GM21367 (cell line): Measurements from ENCODE around the gene TEAD1.
A peak's percentile ranks its signal among the peaks of the same experiment; 100 is the strongest.

Experiments used
- ATAC-seq: cut with Tn5 transposase; IDR thresholded peaks from one replicate; pipeline ENCODE4 v1.9.1; 2021; ENCODE audit not compliant: unreplicated experiment

The TEAD1 gene

DNA sequence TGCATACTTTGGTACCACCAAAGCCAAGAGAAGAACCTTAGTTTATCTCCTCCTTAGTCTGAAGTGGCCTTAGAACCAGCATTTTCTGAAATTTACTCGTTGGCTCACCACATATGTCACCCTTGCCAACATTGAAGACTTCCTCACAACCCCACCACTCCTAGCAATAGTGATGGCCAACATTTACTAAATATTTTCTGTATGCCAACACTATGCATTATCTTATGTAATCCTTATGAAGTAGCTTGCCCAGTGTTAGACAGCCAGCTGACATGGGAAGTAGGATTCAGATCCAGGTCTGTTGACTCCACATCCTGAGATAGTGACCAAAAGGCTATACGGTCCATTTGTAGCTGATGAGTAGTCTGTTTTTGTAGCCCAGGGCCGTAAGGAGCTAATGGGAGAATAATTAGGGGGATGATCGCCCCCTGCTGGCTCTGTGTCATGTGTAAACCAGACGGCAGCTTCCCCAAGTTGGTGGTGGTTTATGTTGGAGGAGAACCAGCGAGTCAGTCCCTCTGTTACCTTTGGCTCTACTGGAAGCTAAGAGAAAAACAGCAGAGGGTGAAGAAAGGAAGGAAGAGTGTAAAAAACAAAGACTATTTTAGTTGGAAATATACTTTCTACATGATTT is 214.4 kb downstream of the TEAD1 start:
- peak; percentile 68 for ATAC-seq

DNA sequence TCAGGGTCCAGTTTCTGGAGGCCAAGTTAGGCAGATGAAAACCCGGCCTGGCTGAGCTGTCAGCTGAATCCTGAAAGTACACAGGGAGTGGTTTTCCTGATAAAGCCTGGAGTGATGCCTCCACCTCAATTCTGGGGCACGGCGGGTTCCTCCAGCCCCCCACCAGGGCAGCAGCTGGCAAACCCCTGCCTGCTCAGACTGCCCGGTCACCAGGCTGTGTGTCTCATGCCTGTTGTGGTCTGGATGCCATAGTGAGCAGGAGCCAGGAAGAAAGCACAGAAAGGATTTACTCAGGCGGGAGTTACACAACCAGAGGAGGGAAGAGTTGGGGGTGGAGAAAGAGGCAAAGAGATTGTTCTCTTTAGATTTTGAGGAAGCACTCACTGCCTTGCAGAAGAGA is 215.0 kb downstream of the TEAD1 start:
- ATAC-seq, result no peak

DNA sequence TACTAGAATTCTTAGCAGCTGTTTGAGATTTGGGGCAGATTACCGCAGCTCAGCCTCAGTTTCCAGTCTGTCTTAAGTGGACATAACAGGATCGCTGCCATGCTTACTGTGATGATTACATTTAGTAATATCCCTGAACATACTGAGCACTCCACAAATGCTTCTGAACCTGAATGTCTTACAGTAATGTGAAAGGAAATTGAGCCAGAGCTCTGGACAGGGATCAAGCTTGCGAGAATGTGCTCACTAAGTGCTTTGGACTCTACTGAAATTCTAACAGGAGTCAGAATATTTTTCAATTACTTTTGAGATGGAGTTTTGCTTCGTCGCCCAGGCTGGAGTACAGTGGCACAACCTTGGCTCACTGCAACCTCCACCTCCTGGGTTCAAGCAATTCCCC is 216.3 kb downstream of the TEAD1 start:
- ATAC-seq, result no peak

DNA sequence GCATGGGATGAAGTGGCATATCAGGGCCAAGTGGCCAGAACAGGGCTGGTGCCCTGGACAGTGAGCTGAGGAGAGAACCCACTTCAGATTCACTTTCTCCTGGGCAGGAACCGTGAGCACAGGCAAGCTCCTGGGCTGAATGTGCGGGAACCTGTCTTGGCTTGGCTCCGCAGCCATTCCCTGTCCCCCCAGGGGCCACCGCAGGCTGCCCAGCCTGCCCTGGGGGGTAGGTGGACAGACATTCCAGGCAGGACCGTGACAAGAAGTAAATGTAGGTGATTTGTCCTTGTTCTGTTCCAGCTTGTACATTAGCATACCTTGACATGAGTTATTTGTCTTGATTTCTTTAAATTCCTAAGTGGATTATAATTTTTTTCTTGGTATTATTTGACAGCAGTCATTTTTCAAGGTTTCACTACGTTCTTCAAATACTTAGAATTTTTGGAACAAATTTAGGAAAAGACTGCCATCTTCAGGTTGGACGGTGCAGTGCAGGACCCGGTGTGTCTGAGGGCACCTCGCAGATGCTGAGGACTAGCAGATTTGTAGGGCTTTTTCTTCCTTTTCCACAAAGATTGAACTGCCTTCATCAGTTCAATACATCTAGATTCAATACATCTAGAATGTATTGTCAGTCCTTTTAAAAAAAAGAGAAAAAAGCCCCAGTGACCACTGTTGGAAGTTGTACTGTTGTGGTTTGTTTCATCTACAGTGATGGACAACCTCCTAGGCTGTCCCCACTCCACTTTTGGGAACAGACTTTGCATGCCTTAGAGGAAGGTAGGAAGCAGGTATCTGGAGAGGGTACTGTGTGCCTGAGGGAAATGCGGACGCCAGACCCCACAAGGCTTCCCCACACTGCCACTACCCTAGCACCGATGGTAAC is 219.8 kb downstream of the TEAD1 start:
- ATAC-seq, result no peak

DNA sequence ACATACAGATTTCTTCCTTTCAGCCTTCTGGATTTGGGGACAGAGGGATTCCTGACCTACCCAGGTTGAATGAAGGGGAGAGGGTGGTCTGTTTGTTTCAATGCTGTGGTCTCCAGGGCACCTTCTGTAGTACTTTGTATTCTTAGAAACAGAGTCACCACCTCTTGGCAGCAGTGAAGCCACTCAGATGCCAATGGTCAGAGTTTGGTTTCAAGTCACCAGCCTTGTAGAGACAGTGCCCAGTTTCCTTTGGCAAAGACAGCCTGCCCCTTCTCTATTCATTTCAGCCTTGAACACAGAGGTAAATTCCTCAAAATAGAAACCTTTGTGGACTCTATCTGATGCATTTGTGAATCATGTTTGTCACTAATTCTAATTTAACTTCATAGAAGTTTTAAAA is 223.2 kb downstream of the TEAD1 start:
- no peak for ATAC-seq

DNA sequence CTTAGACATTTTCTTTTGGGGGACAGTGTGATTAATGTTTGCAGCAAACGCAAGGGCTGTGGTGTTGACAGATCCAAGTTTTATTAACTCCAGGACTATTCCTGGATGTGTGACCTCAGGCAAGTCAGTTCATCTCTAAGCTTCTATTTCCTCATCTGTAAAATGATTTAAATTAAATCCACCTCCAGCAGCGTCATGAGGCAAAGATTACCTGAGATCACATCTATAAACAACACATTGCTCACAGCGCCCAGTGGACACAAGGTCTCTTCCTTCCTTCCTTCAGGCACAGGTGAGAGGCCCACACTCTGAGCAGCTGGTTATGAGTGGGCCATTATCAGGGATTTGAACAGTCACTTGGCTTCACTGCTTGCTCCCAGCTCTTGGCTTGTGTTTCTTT is 223.6 kb downstream of the TEAD1 start:
- ATAC-seq, result no peak

DNA sequence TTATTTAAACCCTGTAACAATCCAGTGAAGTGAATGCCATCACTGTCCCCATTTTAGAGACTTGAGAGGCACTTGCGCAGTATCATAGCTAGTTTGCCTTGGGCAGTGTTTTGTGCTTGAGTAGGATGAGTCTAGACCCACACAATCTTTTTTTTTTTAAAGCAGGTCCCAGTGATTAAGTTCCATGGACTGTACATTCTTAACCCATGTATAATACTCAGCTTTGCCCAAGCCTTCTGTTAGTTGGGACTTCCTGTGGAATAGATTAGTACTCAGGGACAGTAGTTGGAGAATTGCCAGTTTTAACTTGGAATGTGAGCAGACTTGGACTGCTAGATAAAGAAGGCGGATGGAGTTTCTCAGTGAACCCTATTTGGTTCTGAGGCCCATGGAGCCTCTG is 226.3 kb downstream of the TEAD1 start:
- no peak for ATAC-seq

DNA sequence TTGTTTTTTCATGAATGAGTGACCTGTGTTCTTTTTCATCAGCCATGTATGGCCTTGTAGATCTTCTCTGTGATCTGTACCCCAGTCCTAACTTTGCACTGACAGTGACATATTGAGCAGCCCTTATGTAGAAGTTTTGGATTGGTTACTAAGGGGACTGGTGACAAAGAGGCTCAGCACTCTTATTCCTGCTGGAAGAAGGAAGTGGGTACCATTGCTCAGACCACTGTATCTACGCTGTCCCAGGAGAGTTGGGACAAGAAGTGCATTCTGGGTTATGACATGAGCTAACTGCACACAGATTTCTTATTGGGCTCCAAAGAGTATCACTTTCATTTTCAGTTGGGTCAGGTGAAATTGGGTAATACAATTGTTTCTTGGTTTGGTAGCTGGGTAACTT is 227.1 kb downstream of the TEAD1 start:
- ATAC-seq, result peak; percentile 58

DNA sequence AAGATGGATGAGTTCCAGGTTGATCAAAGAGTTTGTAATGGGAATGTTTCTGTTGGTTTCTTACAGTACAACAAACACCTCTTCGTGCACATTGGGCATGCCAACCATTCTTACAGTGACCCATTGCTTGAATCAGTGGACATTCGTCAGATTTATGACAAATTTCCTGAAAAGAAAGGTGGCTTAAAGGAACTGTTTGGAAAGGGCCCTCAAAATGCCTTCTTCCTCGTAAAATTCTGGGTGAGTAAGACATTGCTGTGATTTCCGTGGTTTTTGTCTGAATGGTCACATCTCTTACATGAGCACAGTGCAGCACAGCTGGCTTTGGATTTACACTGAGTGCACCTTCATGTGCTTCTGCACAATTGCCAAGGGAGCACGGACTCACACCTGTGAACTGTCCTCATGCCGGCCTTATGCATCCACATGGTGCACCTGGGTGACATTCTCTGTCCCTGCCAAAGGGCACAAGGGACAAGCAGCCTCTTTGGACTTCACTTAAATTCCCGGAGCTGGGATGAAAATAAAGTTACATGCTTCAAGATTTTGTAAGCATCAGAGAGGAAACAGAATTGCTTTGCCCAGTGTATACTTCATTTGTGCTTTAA is 227.8 kb downstream of the TEAD1 start:
- no peak for ATAC-seq

DNA sequence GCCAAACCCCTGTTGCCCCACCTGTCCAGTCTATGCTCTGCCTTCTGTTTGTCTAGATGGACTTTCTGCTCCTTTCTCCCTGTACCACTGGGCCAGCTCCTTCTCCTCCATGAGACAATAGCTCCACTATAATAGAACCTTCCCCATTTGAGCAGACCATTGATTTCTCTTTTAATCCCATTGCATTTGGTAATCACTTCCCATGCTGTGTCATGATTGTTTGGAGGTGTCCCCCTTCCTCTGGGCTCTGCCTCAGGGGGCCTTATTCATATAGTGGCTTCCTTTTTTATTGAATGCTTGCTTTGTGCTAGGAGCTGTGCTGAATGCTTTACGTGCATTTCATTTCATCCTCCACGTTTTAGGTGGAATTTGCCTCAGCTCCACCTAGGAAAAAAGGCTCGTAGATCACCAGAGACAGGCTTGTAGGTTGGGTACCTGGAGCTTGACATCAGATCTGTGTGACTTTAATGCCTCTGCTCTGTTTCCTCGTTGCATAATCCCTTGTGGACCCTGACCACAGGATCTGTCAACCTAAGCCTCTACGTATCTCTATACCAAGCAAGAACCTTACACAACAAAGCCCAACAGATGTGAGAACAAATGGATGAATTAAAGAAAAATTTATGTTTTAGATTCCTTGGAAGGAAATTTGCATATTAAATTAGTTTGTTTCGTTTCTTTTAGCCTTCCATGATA is 228.7 kb downstream of the TEAD1 start:
- no peak for ATAC-seq

DNA sequence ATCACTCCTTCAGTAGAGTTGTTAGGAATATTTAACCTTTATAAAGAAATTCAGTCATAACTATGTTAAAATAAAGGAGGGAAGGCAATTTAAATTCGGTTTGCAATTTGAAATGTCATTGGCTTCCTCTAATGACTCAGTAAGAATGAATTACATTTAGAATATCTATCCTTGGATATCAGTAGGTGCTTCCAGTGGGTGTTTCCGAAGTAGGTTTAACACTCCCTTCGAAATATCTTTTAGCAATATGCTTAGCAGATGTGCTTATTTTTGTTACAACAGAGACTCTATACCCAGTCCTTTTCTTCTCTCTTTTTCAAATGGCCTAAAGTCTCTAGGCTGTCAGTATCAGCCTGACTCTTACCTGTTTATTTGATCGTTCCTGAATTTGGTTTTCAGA is 231.2 kb downstream of the TEAD1 start:
- ATAC-seq, result no peak

DNA sequence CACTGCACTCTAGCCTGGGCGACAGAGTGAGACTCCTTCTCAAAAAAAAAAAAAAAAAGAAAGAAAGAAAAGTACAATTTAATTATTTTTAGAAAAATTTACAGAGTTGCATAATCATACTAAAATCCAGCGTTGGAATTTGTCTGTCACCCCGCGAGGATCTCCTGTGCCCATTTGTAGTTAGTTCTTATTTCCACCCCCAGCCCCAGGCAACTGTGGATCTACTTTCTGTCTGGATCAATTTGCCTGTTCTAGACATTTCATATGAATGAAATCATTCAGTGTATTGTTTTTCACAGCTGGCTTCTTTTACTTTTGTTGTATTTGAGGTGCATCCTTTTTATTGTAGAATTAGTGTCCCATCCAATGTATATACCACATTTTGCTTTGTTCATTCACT is 232.3 kb downstream of the TEAD1 start:
- ATAC-seq, result no peak

DNA sequence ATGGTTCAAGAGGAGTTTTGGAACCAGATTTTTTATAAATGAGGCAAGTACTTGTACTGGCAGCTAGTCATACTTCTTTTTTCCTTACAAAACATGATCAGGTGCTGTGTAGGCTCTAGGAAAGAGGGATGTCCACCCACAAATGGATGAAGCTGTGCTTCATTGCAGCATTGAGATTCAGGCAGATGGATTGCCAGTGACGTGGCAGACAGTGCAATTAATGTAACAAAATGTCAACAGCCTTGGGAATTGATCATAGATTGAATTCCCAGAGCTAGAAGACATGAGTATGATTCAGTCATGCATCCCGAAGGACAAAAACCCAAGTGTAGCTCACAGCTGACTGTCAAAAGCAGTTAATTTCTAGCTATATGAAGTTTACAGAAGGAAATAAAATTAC is 235.7 kb downstream of the TEAD1 start:
- no peak for ATAC-seq

DNA sequence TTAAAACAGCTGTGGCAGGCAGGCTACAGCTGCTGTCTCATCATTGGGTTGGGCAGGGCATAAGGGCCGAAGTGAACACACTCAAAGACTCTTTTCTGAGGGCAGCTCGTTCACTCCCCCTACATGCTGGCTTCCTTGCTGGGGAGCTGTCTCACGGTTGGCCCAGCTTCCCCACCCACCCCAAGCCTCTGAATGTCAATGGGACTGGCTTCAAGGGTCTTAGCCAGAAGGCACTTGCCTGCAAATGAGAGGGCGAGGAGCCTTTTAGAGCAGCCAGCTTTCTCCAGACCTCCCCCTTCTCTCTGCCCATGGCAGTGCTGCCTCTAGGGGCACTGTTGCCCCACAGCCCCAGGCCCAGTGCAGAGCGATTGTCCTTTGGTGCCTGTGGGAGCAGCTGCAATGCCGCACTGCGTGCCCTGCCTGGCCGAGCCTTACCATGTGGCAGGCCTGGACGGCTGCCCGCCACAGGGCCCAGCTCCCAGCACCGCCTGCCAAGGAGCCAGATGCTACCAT is 240.2 kb downstream of the TEAD1 start:
- no peak for ATAC-seq

DNA sequence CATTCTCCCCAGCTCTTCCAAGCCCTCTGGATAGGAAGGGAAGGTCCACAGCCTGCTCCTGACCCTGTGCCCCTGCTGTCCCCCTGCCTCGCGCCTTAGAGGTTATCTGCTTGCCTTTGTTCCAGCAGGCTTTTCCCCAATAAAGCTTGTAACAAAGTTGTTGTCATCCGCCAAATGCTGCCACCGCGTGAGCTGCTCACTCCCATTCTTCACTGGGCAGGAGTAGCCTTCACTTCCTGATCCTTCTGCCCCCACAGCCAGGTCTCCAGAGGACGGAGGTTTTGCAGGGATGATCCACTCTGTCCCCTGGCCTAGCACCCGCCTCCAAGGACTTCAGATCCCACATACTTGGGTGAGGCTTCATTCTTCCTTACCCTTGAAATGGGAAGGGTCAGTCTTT is 240.9 kb downstream of the TEAD1 start:
- ATAC-seq, result no peak

DNA sequence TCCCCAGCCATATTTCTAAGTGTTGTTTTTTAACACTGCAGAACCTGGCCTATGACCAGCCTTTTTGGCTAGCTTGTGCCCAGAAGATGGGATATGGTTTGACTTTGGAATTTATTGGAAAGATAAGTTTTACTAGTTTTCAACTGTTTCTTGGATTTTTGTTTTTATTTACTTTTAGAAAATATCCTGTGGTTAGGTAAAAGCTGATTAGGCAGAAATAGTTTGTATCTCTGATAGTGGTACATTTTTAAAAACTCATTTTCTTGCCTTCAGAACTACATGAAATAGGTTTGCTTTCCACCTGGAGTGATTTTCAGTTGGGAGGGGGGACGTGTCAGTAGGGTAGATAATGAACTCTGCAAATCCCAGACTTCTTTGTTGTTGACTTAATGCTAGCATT is 243.6 kb downstream of the TEAD1 start:
- ATAC-seq, result no peak

DNA sequence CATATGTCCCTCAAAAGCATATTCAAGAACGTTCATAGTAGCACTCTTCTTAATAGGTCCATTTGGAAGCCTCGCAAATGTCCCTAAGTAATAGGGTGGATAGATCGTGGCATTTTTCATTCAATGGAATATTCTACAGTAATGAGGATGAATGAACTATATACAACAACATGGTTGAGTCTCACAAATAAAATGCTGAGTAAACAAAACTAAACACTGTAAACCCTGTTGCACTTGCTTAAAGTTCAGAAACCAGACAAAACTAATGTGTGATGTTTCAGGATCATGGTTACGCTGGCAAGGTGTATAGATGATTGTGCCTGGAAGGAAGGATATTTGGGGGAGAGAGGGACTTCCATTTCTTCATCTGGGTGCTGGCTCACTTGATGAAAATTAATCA is 244.4 kb downstream of the TEAD1 start:
- no peak for ATAC-seq

DNA sequence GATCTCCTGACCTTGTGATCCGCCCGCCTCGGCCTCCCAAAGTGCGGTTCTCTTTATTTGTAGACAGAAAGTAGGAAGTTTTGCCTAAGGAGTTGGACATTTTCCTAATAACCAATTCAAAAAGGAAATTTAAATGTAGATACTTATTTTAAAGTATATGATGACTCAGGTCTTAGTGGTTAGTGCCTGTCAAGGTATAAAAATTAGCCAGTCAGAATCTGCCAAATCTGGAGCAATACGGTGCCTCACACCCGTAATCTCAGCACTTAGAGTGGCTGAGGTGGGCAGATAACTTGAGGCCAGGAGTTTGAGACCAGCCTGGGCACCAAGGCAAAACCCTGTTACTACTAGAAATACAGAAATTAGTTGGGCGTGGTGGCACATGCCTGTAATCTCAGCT is 248.2 kb downstream of the TEAD1 start:
- no peak for ATAC-seq

DNA sequence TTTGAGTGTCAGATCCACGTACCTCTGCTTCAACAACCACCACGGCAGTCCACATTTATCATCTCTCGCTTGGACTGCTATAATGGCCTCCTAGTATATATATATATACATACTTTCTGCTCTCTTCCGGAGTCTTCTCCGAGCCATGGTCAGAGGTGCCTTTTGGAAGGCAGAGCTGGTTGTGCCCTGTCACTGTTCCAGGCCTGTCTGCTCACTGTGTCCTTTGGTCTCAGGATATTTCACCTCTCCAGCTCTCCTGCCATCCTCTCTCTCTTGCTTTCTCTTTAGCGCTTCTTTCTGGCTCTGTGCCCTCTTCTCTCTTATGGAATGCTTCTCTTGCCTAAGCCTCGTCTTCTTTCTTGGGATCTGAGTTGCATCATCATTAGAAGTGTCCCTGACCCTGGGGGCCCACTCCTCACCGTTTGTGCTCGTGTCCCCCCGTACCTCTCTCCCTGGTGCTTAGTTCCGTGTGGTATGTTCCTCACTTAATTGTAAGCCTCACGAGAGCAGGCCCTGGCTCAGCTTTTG is 248.8 kb downstream of the TEAD1 start:
- no peak for ATAC-seq

DNA sequence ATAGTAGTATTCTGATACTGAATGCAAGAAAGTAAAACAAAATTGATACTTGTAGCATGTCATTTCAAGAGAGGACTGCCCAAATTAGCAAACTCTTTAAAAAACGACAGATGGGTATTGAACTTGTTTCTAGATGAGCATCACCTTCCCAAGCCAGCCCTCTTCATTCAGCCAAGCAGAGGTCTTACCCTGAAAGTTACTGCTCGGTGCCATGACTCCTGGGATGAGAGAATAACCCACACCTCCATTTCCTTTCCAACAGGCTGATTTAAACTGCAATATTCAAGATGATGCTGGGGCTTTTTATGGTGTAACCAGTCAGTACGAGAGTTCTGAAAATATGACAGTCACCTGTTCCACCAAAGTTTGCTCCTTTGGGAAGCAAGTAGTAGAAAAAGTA is 250.4 kb downstream of the TEAD1 start:
- ATAC-seq, result no peak

DNA sequence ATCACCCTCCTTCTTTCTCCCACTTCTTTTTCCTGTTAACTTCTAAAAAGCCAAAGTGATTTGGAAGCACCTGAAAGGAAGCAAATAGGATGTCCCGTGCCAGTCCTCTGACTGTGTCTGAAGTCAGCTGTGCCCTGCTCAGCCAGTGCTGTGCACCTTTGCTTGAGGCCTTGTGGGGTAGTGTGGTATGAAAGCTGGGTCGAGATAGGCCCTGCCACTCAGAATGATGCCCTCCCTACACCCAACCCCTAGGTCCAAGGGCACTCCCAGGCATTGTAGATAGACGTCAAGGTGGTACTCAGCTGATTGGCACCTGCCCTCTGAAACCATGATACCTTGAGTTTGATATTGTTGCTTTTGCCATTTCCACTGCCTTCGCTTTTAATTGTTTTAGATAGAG is 251.3 kb downstream of the TEAD1 start:
- no peak for ATAC-seq
